K562 (cell line): ENCODE results near the gene RIOX2.

Source experiments
- CTBP1 ChIP-seq: fragments of 450-650 bp; IDR thresholded peaks from 2 replicates; pipeline ENCODE4 v1.6.1; 2016; ENCODE audit warnings: borderline replicate concordance
- GATA2 ChIP-seq: sonication (generic); formaldehyde crosslinking; IDR thresholded peaks from 2 replicates; pipeline ENCODE4 v1.4.0; 2020; ENCODE audit warnings: mild to moderate bottlenecking, missing genetic modification reagents
- JUNB ChIP-seq: fragments of 450-650 bp; formaldehyde crosslinking; conservative IDR thresholded peaks from 2 replicates; pipeline ENCODE4 v1.4.0; 2020; ENCODE audit warnings: mild to moderate bottlenecking
- KDM1A ChIP-seq, 2 experiments: fragments of 450-650 bp; IDR thresholded peaks; 2 replicates each; pipeline ENCODE4 v1.6.1; 2016; ENCODE audit warnings: mild to moderate bottlenecking in 2 of 2
- MXI1 ChIP-seq: IDR thresholded peaks from 2 replicates; pipeline ENCODE4 v1.6.1; 2011; ENCODE audit warnings: low read depth, mild to moderate bottlenecking, improper control_type of control experiment, low read length
- NCOA1 ChIP-seq: fragments of 450-650 bp; IDR thresholded peaks from 2 replicates; pipeline ENCODE4 v1.6.1; 2016; ENCODE audit warnings: low read depth
- PHF8 ChIP-seq: fragments of 200-600 bp; sonication (generic); IDR thresholded peaks from 2 replicates; pipeline ENCODE4 v1.6.1; 2012; ENCODE audit warnings: mixed run types, mild to moderate bottlenecking, inconsistent platforms, low read length, moderate library complexity, borderline replicate concordance
- ZKSCAN8 ChIP-seq: fragments of 200-800 bp; sonication (Bioruptor generic); IDR thresholded peaks from 2 replicates; pipeline ENCODE4 v1.6.1; 2016; ENCODE audit warnings: missing genetic modification characterization, missing compliant biosample characterization
- TF ChIP-seq, protein P1 (sequence below), 3 experiments: IDR thresholded peaks in 2 of 3; conservative IDR thresholded peaks in 1 of 3; 2 replicates each; pipeline ENCODE4 v1.5.1; 2011 to 2012; ENCODE audit warnings: low read length in 3 of 3, mild to moderate bottlenecking in 3 of 3, control low read depth in 2 of 3, improper control_type of control experiment in 1 of 3, inconsistent platforms in 1 of 3, low read depth in 1 of 3, mixed read lengths in 1 of 3, moderate library complexity in 1 of 3; ENCODE audit not compliant: insufficient read depth in 2 of 3
- TF ChIP-seq, protein P2 (sequence below), 2 experiments: fragments of 450-650 bp; formaldehyde crosslinking in 1 of 2; IDR thresholded peaks; 2 replicates each; pipeline versions ENCODE4 v1.4.0 to v1.6.1; 2014 to 2020; ENCODE audit warnings: mild to moderate bottlenecking in 2 of 2, borderline replicate concordance in 1 of 2, low read depth in 1 of 2
- TF ChIP-seq, protein P3 (sequence below): sonication (generic); formaldehyde crosslinking; IDR thresholded peaks from 2 replicates; pipeline ENCODE4 v1.5.0; 2020; ENCODE audit warnings: missing genetic modification reagents
- TF ChIP-seq, protein P4 (sequence below): fragments of 450-650 bp; IDR thresholded peaks from 2 replicates; pipeline ENCODE4 v1.6.1; 2016; ENCODE audit warnings: borderline replicate concordance

DNA sequence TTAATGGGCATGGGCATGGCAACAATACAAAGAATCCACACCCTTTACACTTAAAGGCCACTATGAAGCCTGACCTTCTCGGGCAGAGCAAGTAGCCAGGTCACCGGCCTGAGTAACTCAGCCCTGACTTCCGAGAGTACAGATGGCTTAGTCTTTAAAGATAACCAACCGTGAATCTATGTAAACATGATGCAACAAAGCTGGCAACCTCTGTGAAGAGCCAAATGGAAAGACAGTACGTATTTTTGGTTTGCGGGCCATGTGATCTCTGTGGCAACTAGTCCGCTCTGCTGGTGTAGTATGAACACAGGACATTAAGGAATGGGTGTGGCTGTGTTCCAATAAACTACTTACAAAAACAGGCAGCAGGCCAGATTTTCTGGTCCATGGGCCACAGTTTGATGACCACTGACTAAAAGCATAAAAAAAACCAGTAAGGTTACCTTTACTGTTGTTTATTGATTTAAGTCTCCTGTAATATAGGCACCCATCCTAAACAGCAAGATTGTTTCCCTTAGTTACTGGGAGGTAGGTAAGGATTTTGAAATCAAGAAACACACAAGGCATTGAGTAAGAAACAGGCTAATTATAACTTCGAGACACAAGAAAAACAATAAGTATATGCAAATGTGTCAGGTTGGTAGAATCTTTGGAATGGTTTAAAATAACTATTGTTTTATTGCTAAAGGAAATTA lies 14.5 kb downstream of the RIOX2 start:
- TF ChIP-seq, protein P1, sequence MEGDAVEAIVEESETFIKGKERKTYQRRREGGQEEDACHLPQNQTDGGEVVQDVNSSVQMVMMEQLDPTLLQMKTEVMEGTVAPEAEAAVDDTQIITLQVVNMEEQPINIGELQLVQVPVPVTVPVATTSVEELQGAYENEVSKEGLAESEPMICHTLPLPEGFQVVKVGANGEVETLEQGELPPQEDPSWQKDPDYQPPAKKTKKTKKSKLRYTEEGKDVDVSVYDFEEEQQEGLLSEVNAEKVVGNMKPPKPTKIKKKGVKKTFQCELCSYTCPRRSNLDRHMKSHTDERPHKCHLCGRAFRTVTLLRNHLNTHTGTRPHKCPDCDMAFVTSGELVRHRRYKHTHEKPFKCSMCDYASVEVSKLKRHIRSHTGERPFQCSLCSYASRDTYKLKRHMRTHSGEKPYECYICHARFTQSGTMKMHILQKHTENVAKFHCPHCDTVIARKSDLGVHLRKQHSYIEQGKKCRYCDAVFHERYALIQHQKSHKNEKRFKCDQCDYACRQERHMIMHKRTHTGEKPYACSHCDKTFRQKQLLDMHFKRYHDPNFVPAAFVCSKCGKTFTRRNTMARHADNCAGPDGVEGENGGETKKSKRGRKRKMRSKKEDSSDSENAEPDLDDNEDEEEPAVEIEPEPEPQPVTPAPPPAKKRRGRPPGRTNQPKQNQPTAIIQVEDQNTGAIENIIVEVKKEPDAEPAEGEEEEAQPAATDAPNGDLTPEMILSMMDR (IDR thresholded peaks at IDR 0.05 in 2 of 3, conservative IDR thresholded peaks at IDR 0.05 in 1 of 3; ENCODE audit: insufficient read depth in 2 of 3, low read depth in 1 of 3, low read length in 3 of 3) = no peak
- TF ChIP-seq NCOA1 (no peak), GATA2 (CRISPR knock-in tag) (no peak), KDM1A (IDR thresholded peaks at IDR 0.05) (no peak), ZKSCAN8 (CRISPR knock-in tag) (no peak), MXI1 (no peak), JUNB (CRISPR knock-in tag) (no peak), CTBP1 (no peak), PHF8 (no peak)
- TF ChIP-seq, protein P2, sequence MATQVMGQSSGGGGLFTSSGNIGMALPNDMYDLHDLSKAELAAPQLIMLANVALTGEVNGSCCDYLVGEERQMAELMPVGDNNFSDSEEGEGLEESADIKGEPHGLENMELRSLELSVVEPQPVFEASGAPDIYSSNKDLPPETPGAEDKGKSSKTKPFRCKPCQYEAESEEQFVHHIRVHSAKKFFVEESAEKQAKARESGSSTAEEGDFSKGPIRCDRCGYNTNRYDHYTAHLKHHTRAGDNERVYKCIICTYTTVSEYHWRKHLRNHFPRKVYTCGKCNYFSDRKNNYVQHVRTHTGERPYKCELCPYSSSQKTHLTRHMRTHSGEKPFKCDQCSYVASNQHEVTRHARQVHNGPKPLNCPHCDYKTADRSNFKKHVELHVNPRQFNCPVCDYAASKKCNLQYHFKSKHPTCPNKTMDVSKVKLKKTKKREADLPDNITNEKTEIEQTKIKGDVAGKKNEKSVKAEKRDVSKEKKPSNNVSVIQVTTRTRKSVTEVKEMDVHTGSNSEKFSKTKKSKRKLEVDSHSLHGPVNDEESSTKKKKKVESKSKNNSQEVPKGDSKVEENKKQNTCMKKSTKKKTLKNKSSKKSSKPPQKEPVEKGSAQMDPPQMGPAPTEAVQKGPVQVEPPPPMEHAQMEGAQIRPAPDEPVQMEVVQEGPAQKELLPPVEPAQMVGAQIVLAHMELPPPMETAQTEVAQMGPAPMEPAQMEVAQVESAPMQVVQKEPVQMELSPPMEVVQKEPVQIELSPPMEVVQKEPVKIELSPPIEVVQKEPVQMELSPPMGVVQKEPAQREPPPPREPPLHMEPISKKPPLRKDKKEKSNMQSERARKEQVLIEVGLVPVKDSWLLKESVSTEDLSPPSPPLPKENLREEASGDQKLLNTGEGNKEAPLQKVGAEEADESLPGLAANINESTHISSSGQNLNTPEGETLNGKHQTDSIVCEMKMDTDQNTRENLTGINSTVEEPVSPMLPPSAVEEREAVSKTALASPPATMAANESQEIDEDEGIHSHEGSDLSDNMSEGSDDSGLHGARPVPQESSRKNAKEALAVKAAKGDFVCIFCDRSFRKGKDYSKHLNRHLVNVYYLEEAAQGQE (IDR thresholded peaks at IDR 0.05; ENCODE audit: borderline replicate concordance) = no peak
- TF ChIP-seq, protein P2 (CRISPR knock-in tag; IDR thresholded peaks at IDR 0.05; ENCODE audit: low read depth) = no peak
- TF ChIP-seq, protein P3, sequence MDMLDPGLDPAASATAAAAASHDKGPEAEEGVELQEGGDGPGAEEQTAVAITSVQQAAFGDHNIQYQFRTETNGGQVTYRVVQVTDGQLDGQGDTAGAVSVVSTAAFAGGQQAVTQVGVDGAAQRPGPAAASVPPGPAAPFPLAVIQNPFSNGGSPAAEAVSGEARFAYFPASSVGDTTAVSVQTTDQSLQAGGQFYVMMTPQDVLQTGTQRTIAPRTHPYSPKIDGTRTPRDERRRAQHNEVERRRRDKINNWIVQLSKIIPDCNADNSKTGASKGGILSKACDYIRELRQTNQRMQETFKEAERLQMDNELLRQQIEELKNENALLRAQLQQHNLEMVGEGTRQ (CRISPR knock-in tag) = no peak
- TF ChIP-seq, protein P4, sequence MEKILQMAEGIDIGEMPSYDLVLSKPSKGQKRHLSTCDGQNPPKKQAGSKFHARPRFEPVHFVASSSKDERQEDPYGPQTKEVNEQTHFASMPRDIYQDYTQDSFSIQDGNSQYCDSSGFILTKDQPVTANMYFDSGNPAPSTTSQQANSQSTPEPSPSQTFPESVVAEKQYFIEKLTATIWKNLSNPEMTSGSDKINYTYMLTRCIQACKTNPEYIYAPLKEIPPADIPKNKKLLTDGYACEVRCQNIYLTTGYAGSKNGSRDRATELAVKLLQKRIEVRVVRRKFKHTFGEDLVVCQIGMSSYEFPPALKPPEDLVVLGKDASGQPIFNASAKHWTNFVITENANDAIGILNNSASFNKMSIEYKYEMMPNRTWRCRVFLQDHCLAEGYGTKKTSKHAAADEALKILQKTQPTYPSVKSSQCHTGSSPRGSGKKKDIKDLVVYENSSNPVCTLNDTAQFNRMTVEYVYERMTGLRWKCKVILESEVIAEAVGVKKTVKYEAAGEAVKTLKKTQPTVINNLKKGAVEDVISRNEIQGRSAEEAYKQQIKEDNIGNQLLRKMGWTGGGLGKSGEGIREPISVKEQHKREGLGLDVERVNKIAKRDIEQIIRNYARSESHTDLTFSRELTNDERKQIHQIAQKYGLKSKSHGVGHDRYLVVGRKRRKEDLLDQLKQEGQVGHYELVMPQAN = no peak
